ENCODE results near the gene OSBP2.
"Not testable (repeated sequence)": the region's sequence is repeated elsewhere in the genome, so short reads cannot be mapped to it uniquely, and the experiment has no call there.

OSBP2 gene, protein sequence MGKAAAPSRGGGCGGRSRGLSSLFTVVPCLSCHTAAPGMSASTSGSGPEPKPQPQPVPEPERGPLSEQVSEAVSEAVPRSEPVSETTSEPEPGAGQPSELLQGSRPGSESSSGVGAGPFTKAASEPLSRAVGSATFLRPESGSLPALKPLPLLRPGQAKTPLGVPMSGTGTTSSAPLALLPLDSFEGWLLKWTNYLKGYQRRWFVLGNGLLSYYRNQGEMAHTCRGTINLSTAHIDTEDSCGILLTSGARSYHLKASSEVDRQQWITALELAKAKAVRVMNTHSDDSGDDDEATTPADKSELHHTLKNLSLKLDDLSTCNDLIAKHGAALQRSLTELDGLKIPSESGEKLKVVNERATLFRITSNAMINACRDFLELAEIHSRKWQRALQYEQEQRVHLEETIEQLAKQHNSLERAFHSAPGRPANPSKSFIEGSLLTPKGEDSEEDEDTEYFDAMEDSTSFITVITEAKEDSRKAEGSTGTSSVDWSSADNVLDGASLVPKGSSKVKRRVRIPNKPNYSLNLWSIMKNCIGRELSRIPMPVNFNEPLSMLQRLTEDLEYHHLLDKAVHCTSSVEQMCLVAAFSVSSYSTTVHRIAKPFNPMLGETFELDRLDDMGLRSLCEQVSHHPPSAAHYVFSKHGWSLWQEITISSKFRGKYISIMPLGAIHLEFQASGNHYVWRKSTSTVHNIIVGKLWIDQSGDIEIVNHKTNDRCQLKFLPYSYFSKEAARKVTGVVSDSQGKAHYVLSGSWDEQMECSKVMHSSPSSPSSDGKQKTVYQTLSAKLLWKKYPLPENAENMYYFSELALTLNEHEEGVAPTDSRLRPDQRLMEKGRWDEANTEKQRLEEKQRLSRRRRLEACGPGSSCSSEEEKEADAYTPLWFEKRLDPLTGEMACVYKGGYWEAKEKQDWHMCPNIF

DNA sequence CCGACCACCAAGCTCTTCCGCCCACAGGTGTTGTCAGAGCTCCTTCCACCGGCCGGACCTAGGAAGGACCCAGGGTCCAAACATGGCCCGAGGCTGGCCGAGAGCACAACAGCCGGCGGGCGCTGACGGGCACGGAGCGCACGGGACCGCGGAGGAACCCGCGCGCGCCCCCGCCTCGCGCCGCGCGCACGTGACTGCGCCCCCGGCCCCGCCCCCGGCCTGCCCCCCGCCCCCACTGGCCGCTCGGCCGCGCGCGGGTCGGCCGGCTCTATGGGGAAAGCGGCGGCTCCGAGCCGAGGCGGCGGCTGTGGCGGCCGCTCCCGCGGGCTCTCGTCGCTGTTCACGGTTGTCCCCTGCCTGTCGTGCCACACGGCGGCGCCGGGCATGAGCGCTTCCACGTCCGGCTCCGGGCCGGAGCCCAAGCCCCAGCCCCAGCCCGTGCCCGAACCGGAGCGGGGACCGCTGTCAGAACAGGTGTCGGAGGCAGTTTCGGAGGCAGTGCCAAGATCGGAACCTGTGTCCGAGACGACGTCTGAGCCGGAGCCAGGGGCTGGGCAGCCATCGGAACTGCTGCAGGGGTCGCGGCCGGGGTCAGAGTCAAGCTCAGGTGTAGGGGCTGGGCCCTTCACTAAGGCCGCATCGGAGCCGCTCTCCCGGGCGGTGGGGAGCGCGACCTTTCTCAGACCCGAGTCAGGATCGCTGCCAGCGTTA, at the start of gene OSBP2:
Gene OSBP2, plus strand, starts transcription at position 235 of the 711 bp plus-strand sequence. Its CDS starts 36 bp downstream, at position 271.
- peak; percentile 75 for DNase-seq

DNA sequence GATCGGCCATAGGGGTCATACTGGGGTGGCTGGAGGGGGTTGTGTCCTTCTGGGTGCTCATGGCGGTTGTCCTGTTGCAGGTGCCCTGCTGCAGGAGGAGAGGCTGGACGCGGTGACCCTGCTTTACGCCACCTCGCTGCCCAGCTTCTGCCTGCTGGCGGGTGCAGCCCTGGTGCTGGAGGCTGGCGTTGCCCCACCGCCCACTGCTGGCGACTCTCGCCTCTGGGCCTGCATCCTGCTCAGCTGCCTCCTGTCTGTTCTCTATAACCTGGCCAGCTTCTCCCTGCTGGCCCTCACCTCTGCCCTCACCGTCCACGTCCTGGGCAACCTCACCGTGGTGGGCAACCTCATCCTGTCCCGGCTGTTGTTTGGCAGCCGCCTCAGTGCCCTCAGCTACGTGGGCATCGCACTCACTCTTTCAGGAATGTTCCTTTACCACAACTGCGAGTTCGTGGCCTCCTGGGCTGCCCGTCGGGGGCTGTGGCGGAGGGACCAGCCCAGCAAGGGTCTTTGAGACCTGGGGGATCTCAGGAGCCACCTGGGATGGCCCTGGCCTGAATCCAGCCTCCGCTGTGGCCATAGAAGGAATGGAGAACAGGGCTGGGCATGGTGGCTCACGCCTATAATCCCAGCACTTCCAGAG, 48.0 kb upstream of the OSBP2 start:
- DNase-seq: no peak

DNA sequence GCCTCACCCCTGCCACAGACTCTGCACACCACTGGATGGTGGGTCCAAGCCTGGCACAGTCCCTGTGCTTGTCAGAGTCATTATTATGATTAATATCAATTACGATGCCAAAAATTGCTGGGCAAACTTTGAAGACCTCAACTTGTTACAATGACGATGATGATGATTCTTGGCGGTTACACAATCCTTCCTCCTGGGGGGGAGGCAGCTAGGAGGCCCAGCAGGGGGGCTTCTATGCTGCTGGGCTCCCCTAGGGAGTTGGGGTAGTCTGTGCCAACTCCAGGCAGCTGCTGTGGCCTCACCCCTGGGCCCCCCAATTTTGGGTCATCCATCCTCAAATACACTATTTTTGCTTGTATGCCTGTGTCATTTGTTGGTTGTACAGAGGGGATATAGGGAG, 47.1 kb upstream of the OSBP2 start:
- DNase-seq: no peak

DNA sequence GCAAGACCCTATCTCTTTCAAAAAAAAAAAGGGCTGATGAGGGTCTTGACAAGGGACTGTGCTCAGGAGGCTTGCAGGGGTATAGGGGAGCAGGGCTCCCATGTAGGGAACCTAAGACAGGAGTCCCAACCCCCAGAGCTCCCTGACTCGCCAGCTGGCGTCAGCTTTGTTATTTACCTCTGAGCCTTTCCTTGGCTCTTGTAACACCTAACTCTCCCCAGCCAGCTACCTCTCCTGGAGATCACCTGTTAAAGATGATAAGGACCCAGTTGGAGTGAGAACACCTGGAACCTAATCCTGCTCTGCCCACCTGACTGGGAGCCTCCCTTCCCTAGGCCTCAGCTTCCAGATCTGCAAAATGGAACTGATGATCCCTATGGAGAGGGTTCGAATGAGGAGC, 45.8 kb upstream of the OSBP2 start:
- DNase-seq: no peak

DNA sequence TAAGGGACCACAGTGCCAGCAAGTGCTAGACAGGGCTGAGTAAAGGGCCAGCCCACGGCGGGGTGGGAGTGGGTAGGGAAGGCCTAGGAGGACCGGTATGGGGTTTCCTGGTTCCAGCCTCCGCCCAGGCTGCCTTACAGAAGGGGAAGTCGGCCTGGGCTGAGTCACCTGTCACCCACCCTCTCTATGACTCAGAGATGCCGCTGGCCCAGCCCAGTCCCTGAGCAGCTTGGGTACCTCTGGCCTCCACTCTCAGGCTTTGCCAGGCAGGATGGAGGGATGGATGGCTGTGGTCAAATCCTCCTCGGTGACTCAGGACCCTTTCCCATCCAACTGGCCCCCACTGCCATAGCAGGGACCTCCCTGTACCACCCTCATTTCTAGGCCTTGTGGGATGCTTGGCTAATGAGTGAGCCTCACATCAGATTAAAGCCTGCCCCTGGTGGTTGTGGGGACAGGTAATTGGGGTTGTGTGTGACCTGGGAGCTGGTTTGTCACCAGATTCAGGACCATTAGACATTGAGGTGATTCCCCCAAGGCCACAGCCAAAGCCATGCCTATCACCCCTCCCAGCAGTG, 45.2 kb upstream of the OSBP2 start:
- DNase-seq: peak; percentile 95

DNA sequence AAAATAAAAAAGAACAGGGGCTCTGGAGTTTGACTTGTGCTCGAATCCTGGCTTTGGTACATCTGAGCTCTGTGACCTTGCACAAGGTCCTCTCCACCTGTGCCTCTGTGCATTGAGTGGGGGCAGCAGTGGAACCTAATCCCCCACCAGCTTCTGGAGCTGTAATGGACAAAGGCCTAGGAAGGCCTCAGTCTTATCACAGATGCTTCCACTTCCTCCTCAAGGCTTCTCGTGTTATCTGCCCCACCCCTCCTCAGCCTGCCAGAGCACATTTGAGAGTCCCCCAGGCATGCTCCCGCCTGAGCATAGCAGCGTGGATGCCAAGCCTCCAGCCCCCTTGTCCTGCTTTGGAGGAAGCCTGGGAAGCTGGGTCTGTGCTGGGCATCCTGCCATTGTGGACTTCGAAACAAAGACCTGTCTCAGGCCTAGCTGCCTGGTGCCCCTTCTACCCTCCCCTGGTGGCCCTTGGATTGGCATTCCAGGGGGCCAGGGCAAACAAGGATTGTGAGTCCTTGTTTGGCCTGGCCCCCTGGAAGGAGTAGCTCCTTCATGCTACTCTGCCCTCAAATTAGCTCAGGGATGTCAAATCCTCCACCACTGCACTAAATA, 44.1 kb upstream of the OSBP2 start:
- no peak for DNase-seq

DNA sequence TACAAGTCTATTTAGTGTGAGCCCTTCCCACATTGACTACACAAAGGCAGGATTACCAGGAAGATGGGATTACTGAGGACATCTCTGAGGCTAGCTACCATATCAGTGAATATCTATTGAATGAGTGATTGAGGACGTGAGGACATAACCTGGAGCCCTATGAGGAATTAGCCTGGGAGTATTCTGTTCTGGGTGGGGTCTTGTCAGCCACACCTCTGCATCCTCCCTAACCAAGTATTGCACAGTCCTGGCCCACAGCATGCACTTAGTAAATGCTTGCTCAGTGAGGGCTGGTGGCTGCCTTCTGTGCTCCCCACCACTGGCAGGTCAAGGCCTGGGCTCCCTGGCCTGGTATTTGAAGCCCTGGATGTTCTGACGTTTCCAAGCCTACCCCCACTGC, 41.8 kb upstream of the OSBP2 start:
- DNase-seq: no peak

DNA sequence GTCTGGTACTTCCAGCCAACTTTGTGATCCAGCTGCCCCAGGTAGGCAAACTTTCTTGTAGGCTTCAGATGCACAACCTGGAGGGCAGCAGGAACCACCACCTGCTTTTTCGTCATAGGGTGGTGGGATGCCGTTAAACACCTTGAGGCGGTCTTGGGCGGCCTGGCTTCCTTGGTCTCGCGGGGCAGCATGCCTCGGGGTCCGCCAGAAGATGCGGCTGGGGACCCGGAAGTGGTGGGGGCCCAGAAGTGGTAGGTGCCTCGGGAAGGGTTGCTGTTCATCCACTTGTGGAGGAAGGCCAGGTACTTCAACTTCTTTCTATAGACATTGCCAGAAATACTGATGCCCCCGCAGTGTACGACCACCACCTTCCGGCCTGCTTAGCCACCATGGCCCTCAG, 40.3 kb upstream of the OSBP2 start:
- no peak for DNase-seq

DNA sequence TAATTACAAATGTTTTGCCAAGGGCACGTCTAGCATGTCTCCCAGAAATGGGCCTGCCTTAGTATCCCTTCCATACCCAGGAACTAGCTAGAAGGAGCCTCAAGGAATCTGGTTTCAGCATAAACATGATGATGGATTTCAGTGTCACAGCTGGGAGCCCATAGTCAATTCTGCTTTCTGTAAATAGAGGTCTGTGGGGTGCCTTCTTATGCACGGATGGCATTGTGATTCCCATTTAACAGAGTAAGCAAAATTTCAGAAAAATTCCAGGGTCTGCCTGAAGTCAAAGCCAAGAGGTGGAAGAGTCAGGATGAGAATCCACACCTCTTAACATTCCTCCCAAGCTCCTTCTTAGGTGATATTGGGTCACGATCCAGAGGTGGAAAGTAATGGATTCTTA, 39.1 kb upstream of the OSBP2 start:
- no peak for DNase-seq

DNA sequence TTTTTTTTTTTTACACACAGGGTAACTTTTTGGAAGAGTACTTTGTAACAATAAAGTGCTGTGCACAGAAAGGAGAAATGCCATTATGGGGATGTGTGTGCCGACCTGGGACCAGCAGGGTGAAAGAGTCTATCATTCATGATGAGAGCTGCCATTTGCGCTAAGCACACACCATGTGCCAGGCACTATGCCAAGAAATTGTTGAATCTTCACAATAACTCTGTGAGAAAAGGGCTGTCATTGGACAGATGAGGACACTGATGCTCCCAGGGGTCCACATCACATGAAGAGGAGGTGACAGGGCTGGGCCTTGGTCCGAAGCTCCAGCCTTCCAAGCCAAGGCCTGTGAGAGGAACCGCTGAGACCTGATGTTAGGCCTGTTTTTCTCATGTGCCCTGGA, 32.6 kb upstream of the OSBP2 start:
- DNase-seq: no peak

DNA sequence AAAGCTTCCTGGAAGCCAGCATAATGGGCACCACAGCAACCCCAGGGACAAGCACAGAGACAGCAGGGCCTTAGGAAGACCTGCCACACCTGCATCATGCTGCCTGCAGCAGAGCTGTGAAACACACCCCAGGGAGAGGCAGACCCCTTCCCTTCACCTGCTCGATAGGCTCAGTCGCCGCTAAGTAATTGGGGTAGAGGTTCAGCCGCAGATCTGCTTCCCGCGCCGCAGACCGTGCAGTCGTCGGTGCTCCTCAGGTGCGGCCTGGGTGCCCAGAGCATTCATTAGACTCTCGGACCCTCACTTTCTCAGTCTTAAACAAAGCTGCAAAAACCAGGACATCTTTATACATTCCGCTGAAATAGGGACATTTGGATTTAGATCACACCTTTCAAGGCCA, 29.9 kb upstream of the OSBP2 start:
- DNase-seq: no peak

DNA sequence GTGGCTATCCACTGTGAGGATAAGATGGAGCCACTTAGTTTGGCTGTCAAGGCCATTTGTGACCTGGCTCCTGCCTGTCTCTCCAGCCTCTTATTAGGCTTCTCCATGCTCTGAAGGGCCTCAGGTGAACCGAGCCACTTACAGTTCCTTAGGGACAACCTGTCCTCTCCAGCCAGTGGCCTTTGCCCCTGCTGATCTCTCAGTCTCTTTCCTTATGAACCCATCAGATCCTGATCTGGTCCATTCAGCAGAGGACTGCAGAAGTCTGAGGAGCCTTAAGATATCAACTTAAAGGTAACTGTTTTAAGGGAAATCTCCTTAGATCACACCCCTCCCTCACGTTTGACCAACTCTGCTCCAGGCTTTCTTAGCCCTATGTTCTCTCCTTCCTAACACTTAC, 29.4 kb upstream of the OSBP2 start:
- no peak for DNase-seq

DNA sequence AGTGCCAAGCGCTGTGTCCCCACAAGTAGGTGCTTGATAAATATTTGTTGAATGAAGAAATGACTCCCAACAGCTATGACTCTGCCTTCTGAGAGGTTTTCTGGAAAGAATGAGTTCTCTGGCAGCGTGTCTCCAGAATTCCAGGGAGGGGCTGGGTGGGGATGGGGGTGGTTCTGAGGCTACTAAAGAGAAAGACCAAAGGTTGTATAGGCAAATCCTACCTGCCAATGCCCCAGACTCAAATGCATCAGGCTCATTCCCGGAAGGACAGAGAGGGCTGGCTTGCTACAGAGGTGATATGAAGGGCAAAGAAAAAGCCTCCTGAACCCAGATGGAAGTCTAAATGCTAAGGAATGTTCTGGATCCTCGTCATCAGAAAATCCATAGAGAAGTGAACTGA, 28.9 kb upstream of the OSBP2 start:
- no peak for DNase-seq

DNA sequence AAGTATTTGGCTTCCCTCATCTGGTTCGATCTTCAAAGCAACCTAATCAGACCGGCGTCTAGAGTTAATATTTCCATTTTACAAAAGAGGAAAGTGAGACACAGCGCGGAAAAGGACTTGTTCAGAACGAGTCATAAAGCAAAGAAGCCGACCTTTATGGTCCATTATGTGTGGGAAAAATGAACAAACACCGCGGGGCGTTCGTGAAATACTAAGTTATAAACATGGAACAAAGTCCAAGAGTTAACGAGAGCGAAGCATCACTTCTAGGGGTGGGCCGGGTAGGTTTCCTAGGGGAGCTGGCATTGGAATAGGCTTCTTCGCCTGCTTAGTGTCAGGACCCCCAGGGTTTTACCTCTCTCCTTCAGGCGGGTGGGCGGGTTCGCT, 27.6 kb upstream of the OSBP2 start:
- no peak for DNase-seq

DNA sequence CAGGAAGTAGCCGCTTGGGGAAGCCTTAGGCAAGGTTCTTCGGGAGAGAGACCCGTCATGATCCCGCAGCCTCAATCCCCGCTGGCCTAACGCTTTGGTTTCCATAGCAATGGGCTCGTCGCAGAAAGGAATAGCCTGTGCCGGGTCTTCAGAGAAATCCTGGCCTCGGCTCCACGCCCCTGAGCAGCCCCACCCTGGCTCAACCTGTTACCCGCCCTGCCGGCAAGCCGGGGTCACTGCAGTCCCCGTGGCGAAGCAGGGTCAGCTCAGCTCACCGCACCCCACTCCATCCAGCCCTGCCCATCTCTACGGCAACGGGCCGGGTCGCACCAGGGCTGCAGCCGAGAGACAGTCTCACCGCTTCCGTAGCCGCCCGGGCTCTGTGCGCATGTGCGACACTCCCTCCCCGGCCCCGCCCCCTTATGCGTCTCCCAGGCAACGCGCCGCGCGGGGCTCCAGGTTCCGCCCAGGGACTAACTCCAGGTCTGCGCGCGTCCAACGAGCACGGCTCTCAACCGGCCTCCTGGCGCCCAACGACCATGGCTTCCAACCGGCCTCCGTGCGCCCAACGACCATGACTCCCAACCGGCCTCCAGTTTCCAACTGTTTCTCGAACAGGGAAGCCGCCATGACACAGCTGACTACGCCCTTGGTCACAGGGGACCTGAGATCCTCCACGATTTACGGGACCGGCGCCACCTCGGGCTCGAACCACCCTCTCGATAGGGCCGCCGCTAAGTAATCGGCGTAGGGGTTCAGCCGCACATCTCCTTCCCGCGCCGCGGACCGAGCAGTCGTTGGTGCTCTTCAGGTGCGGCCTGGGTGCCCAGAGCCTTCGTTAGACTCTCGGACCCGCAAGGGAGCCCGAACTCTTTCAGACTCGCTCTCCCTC, 26.9 kb upstream of the OSBP2 start, which contains the start of gene DUSP18:
Gene DUSP18, minus strand, starts transcription at position 382 of the 892 bp plus-strand sequence. CDS start 3,872 bp downstream, outside the sequence.
- DNase-seq: peak; percentile 98

DNA sequence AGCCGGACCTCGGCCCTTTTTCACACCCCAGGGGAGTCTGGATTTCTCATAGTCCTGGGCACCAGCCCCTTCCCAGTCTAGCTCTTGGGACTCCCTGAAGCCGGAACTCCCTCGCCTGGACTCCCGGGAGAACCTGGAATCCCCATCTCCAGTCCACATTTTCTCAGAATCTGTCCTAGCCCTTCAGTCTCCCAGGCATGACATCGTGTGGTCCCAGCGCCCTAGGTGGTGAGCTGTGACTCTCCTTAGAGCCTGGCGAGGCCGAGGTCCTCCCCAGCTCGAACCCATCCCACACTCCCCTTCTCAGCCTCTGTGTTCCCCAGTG, 26.3 kb upstream of the OSBP2 start:
- no peak for DNase-seq

DNA sequence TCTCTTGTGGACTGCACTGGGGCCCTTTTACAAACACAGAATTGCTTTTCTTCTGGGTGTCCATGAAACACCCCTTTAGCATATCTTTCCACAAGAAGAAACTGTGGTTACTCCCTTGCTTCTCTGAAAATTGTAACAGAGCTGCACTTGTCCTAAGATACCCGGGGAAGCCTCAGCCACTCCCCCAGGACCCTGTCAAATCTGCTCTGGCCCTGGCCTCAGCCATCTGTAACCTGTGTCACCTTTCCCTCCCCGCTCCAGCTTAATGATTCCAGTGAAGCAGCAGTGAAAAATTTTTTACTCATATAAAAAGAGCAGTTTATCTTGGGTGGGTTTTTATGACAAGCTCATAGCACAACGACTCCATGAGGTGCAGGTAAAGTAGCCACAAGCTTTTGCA, 23.6 kb upstream of the OSBP2 start:
- no peak for DNase-seq

DNA sequence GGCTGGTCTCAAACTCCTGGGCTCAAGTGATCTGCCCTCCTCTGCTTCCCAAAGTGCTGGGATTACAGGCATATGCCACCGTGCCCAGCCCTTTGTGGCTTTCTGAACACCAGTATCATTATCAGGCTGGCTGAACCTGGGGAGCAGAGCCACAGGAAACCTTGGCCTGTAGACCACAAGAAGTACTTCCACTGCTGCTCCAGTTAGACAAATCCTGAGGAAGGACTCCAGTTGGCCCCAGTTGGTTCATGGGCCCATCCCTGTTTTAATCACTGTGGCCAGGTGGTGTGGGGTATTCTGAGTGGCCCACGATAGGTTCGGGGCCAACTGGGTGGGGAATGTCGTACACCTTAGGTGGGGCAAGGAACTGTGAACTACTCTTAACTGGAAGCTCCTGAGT, 21.5 kb upstream of the OSBP2 start:
- no peak for DNase-seq

DNA sequence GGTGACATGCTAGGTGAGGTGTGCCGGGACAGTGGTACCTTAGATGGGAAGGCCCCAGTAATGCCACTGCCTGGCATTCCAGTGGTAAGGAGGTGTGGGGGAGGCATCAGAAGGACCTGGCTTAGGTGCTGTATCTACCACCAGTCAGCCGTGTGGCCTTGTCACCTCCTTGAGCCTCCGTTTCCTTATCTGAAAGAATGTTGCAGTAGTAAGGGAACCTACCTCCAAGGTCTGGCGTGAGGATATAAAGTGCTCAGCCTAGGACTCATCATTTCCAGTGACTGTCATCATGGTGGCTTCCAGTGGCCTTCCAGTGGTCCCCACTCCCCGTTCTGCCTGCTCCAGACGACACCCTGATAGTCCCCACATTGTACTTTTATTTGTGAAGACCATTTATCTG, 20.2 kb upstream of the OSBP2 start:
- DNase-seq: no peak

DNA sequence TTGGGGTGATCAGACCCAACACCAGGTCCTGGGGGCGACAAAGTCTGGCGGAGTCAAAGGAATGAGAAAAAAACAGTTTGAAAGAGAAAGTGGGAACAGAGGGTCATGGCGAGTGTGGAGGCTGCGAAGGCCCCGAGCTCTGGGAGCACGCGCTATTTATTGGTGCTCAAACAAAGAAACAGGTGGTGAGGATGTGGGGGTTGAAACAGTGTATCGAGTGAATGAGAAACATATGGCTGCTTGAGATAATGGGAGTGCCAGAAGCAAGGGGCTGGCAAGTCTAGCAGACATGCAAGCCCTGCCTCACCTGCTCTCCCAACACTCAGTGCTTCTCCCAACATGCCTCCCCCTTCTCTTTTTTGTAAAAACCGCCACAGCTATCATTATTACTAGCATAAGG, 19.2 kb upstream of the OSBP2 start:
- no peak for DNase-seq

DNA sequence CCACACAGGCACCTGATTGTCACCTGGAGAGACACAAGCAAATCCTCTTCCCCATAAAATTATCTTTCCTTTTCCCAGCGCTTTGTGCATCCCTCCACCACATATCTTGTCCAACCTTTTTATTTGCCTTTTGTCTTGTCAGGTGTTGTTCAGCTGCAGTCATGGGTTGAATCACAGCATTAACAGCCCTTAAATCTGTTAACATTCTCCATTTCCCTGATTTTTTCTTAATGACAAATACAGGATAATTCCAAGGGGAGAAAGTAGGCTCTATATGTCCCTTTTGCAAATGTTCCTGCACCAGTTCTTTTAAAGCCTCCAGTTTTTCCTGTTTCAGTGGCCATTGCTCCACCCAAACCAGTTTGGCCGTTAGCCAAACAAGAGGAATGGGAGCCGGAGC, 18.1 kb upstream of the OSBP2 start:
- DNase-seq: not testable (repeated sequence)

Data from activated effector memory CD4-positive, alpha-beta T cell treated with anti-CD3 and anti-CD28 coated beads, Interleukin-2, amount 50 U/mL, for 16 hours (primary cell).